Naive thymus-derived CD4-positive, alpha-beta T cell (primary cell): ENCODE data around the gene PCP2. TPM values are rescaled to one million over a fixed set of nuclear protein-coding genes. Genes with fewer than 3 reads are reported as not detected.

Experiments used
- ATAC-seq: fragments of 150-1000 bp; cut with Tn5 transposase; 2 replicates; pipeline ENCODE4 v1.10.0; 2021; ENCODE audit warnings: mild to moderate bottlenecking, moderate library complexity
- CTCF ChIA-PET: fragments of 350-600 bp; sonication (Branson Sonifier 250); formaldehyde crosslinking; loops from one replicate; lab custom pipeline; 2021; ENCODE audit warnings: antibody characterized with exemption; lab: Charles Lee
- POLR2A ChIA-PET: fragments of 350-600 bp; sonication (Branson Sonifier 250); formaldehyde crosslinking; loops from one replicate; lab custom pipeline; 2021; ENCODE audit warnings: antibody characterized with exemption, inconsistent platforms; lab: Charles Lee
- DNase-seq, 9 donors: peaks; one replicate each; pipeline versions ENCODE4 v3.0.0 to v3.0.0-alpha.2; 2020 to 2022; ENCODE audit warnings: mixed read lengths in 1 of 9
- H3K27ac ChIP-seq: one replicate; pipeline ENCODE4 v1.7.0; 2013; ENCODE audit warnings: mild to moderate bottlenecking, low read depth, low read length, moderate library complexity
- H3K27me3 ChIP-seq, 2 donors: one replicate each; pipeline ENCODE4 v1.7.0; 2013; ENCODE audit warnings: low read length in 2 of 2, mild to moderate bottlenecking in 2 of 2, moderate library complexity in 2 of 2; ENCODE audit not compliant: control insufficient read depth in 2 of 2, insufficient read depth in 2 of 2
- H3K36me3 ChIP-seq, 3 experiments: 1 replicate in 2 of 3; 2 replicates in 1 of 3; pipeline ENCODE4 v1.7.0; 2013; ENCODE audit warnings: low read length in 3 of 3, mild to moderate bottlenecking in 3 of 3, moderate library complexity in 1 of 3; ENCODE audit not compliant: insufficient read depth in 3 of 3, control insufficient read depth in 2 of 3
- H3K4me1 ChIP-seq, 2 donors: one replicate each; pipeline ENCODE4 v1.7.0; 2013; ENCODE audit warnings: low read length in 2 of 2, mild to moderate bottlenecking in 2 of 2, moderate library complexity in 1 of 2; ENCODE audit not compliant: control insufficient read depth in 2 of 2, insufficient read depth in 2 of 2
- H3K4me3 ChIP-seq: 2 replicates; pipeline ENCODE4 v1.7.0; 2013; ENCODE audit warnings: mild to moderate bottlenecking, low read length
- H3K9me3 ChIP-seq, 3 experiments: 1 replicate in 2 of 3; 2 replicates in 1 of 3; pipeline ENCODE4 v1.7.0; 2013; ENCODE audit warnings: low read length in 3 of 3; ENCODE audit not compliant: control insufficient read depth in 2 of 3
- H3K27ac Mint-ChIP-seq, 9 donors: one replicate each; pipeline ENCODE4 v1.8.0; 2020 to 2022; ENCODE audit warnings: mixed read lengths in 9 of 9, mild to moderate bottlenecking in 8 of 9, moderate library complexity in 5 of 9, inconsistent platforms in 2 of 9
- H3K27me3 Mint-ChIP-seq, 5 donors: one replicate each; pipeline ENCODE4 v1.8.0; 2021 to 2022; ENCODE audit warnings: mixed read lengths in 5 of 5, mild to moderate bottlenecking in 1 of 5
- H3K36me3 Mint-ChIP-seq, 5 donors: one replicate each; pipeline ENCODE4 v1.8.0; 2020 to 2022; ENCODE audit warnings: mixed read lengths in 5 of 5, mild to moderate bottlenecking in 3 of 5, inconsistent platforms in 1 of 5
- H3K4me1 Mint-ChIP-seq, 7 donors: one replicate each; pipeline ENCODE4 v1.8.0; 2020 to 2022; ENCODE audit warnings: mixed read lengths in 7 of 7, mild to moderate bottlenecking in 3 of 7, inconsistent platforms in 1 of 7
- H3K4me3 Mint-ChIP-seq, 10 donors: one replicate each; pipeline ENCODE4 v1.8.0; 2020 to 2022; ENCODE audit warnings: mild to moderate bottlenecking in 10 of 10, mixed read lengths in 10 of 10, moderate library complexity in 6 of 10, inconsistent platforms in 2 of 10
- H3K9me3 Mint-ChIP-seq, 11 donors: one replicate each; pipeline ENCODE4 v1.8.0; 2020 to 2022; ENCODE audit warnings: mixed read lengths in 11 of 11, mild to moderate bottlenecking in 4 of 11, inconsistent platforms in 1 of 11, moderate library complexity in 1 of 11
- intact Hi-C, 2 donors: fragments of 100-400 bp; cut with micrococcal nuclease; formaldehyde crosslinking; loops; one replicate each; pipeline ENCODE4 v1.15.1; 2023
- polyA plus RNA-seq, 2 donors: library from polyadenylated mRNA; unstranded; fragments of 300-500 nt; fragmentation: Illumina TruSeq; gene quantifications; one replicate each; pipeline ENCODE4 v1.2.3, GENCODE V29; 2021
- total RNA-seq, 6 experiments: library from RNA in 5 of 6; stranded (reverse) in 5 of 6; gene quantifications; 1 replicate in 5 of 6; 2 replicates in 1 of 6; pipeline ENCODE4 v1.2.3 and lab custom pipeline; 2021 to 2026

PCP2 gene
- total and polyA plus RNA-seq, 7 experiments from 2014 or later: 2.2 to 13.4 (median 5.4) TPM; not detected in 2

DNA sequence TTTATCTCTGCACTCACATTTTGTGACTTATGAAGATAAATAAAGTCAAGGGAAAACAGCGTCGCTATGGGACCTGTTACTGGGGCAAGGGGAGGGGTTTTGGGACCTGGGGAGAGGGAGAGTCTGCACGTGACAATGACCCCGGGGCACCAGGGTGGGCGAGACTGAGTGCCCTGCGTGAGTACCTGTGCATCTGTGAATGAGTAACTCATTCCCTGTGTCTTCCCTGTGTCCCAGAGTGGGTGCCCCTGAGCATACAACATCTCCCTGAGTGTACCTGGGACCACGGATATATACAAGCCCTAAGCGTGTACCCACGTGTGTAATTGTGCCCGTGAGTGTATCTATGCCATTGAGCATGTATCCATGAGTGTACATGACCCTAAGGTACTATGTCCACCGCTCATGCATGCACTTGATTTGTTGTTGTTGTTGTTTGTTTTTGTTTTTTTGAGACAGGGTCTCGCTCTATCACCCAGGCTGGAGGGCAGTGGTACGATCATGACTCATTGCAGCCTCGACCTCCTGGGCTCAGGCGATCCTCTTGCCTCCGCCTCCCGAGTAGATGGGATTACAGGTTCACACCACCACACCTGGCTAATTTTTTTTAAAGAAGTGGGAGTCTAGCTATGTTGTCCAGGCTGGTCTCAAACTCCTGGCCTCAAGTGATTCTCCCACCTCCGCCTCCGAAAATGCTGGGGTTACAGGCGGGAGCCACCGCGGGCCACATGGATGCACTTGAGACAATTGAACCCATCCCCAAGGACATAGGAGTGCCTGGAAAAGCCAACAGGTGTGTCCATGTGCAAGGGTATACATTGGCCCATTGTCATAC, 46.5 kb upstream of the PCP2 start:
- intact Hi-C loops: loop anchor here (1.0 to 2.0 kb wide), 10 partner anchors 28 to 581 kb away; partner anchors contain the start of genes PET100 (in 1 of the 2), TIMM44 (in 1 of the 2) and XAB2 (in 1 of the 2)
- Histone ChIP-seq H3K9me3 (no peaks in the 10 kb centered on the region), H3K27me3 (peaks cover 0 to 6% of the 10 kb centered on the region in 2 donors), H3K4me3 (peak overlapping the region; percentile 84), H3K36me3 (peaks cover 0 to 28% (median 0%) of the 10 kb centered on the region in 3 experiments), H3K4me1 (peaks cover 26 to 32% of the 10 kb centered on the region in 2 donors), H3K27ac (peak overlapping the region; percentile 91)
- CTCF ChIA-PET: interaction anchor here (0.7 to 3.2 kb wide), 18 partner anchors 9 to 152 kb away, joined by 3 to 55 read pairs (median 5); partner anchors contain the start of gene STXBP2
- peaks cover 6 to 23% (median 9%) of the 10 kb centered on the region in 5 donors for H3K27me3 Mint-ChIP-seq
- H3K9me3 Mint-ChIP-seq: peaks cover 0 to 2% (median 0%) of the 10 kb centered on the region in 11 donors
- peaks cover 22 to 55% (median 44%) of the 10 kb centered on the region in 7 donors for H3K4me1 Mint-ChIP-seq
- DNase-seq (no peak), ATAC-seq (no peak)
- H3K27ac Mint-ChIP-seq: peak overlapping the region; percentile 37 to 91 (median 76)
- H3K36me3 Mint-ChIP-seq: peaks cover 0 to 9% (median 0%) of the 10 kb centered on the region in 5 donors
- POLR2A ChIA-PET: interaction anchor here (1.1 to 2.2 kb wide), 9 partner anchors 18 to 120 kb away, joined by 3 to 16 read pairs (median 6); partner anchors contain the start of genes CLEC4G, PET100 and XAB2
- H3K4me3 Mint-ChIP-seq: peak overlapping the region; percentile 76 to 96 (median 86)

GRCh38 chr19:7678971-7679751, 45.6 kb upstream of the PCP2 start:
- Histone ChIP-seq H3K4me1 (peaks cover 26 to 32% of the 10 kb centered on the region in 2 donors), H3K4me3 (no peak overlapping the region), H3K27ac (no peak overlapping the region), H3K9me3 (no peaks in the 10 kb centered on the region), H3K36me3 (peaks cover 0 to 24% (median 0%) of the 10 kb centered on the region in 3 experiments), H3K27me3 (peaks cover 0 to 6% of the 10 kb centered on the region in 2 donors)
- H3K9me3 Mint-ChIP-seq: peaks cover 0 to 2% (median 0%) of the 10 kb centered on the region in 11 donors
- H3K4me3 Mint-ChIP-seq: peak overlapping the region; percentile 71 to 95 (median 82)
- CTCF ChIA-PET: interaction anchor here (0.5 to 1.8 kb wide), 6 partner anchors 12 to 350 kb away, joined by 3 to 15 read pairs (median 4); no protein-coding TSS in a partner anchor
- DNase-seq: peak; percentile 46 to 86 (median 76)
- POLR2A ChIA-PET: no interaction called here
- peak; percentile 75 for ATAC-seq
- peak overlapping the region; percentile 37 to 91 (median 76) for H3K27ac Mint-ChIP-seq
- H3K36me3 Mint-ChIP-seq: peaks cover 0 to 9% (median 0%) of the 10 kb centered on the region in 5 donors
- intact Hi-C loops: loop anchor here in 1 of 2 donors (1.0 kb wide), 5 partner anchors 27 to 264 kb away; partner anchors contain the start of gene TIMM44
- H3K4me1 Mint-ChIP-seq: peaks cover 28 to 61% (median 49%) of the 10 kb centered on the region in 7 donors
- H3K27me3 Mint-ChIP-seq: peaks cover 6 to 25% (median 11%) of the 10 kb centered on the region in 5 donors

- H3K9me3 ChIP-seq: no peaks in the 10 kb centered on the region
- H3K36me3 ChIP-seq: peaks cover 0 to 11% (median 0%) of the 10 kb centered on the region in 3 experiments
- POLR2A ChIA-PET: interaction anchor here (1.4 to 1.9 kb wide), 2 partner anchors 13 to 123 kb away, joined by 3 to 6 read pairs; no protein-coding TSS in a partner anchor
- no peak overlapping the region for H3K27ac ChIP-seq
- peaks cover 0 to 6% of the 10 kb centered on the region in 2 donors for H3K27me3 ChIP-seq
- intact Hi-C loops: no loop called here
- Mint-ChIP-seq H3K4me1 (peaks cover 31 to 60% (median 49%) of the 10 kb centered on the region in 7 donors), H3K27ac (peak overlapping the region in 1 of 9 donors; percentile 85), H3K4me3 (peak overlapping the region in 4 of 10 donors; percentile 18 to 46 (median 30)), H3K27me3 (peaks cover 6 to 35% (median 13%) of the 10 kb centered on the region in 5 donors), H3K9me3 (peaks cover 0 to 2% (median 0%) of the 10 kb centered on the region in 11 donors), H3K36me3 (peaks cover 0 to 6% (median 0%) of the 10 kb centered on the region in 5 donors)
- no peak overlapping the region for H3K4me3 ChIP-seq
- no peak for ATAC-seq
- CTCF ChIA-PET: interaction anchor here (1.2 to 1.8 kb wide), 3 partner anchors 26 to 122 kb away, joined by 3 to 15 read pairs (median 5); no protein-coding TSS in a partner anchor
- peaks cover 26 to 32% of the 10 kb centered on the region in 2 donors for H3K4me1 ChIP-seq
- DNase-seq: no peak
Observed at GRCh38 chr19:7677669-7678311, 44.3 kb upstream of the PCP2 start.

GRCh38 chr19:7676854-7677253, 43.3 kb upstream of the PCP2 start, which contains the start of gene MCEMP1:
Gene MCEMP1, plus strand, starts transcription at chr19:7677090. Its CDS starts 31 bp downstream, at chr19:7677121.
- no peak for DNase-seq
- H3K27ac ChIP-seq: no peak within 1 kb of the TSS
- ChIA-PET POLR2A (interaction anchor here (1.9 kb wide), 1 partner anchor 123 kb away, joined by 6 read pairs; no protein-coding TSS in a partner anchor), CTCF (interaction anchor here (1.3 to 1.9 kb wide), 3 partner anchors 109 to 123 kb away, joined by 5 to 6 read pairs (median 5); no protein-coding TSS in a partner anchor)
- peaks cover 24 to 27% of the 10 kb centered on the region in 2 donors for H3K4me1 ChIP-seq
- H3K36me3 ChIP-seq: peaks cover 0 to 6% (median 0%) of the 10 kb centered on the region in 3 experiments
- no peaks in the 10 kb centered on the region for H3K9me3 ChIP-seq
- Mint-ChIP-seq H3K4me3 (peak within 1 kb of the TSS in 9 of 10 donors; percentile 26 to 80 (median 50)), H3K9me3 (peaks cover 0 to 2% (median 0%) of the 10 kb centered on the region in 11 donors), H3K36me3 (peaks cover 0 to 2% (median 0%) of the 10 kb centered on the region in 5 donors), H3K4me1 (peaks cover 31 to 54% (median 47%) of the 10 kb centered on the region in 7 donors), H3K27ac (peak within 1 kb of the TSS in 2 of 9 donors; percentile 23 to 85), H3K27me3 (peaks cover 6 to 37% (median 15%) of the 10 kb centered on the region in 5 donors)
- no peak for ATAC-seq
- H3K4me3 ChIP-seq: no peak within 1 kb of the TSS
- H3K27me3 ChIP-seq: peaks cover 0 to 6% of the 10 kb centered on the region in 2 donors
- intact Hi-C loops: no loop called here

DNA sequence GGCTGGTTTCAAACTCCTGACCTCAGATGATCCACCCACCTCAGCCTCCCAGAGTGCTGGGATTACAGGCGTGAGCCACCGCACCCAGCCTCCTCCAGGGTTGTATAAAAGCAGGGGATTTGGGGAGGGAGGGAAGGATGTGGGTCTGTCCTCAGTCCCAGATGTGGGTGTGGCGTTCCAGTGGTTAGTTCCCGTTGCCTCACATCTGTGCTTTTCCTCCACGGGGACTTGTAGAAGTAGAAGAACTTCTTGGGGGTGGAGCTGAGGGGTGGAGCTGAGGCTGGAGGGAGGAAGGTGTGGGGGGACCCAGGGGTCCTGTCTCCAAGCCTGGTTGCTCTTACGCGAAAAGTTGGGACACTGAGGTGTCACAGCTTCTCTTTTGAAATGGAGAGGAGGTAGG, 42.9 kb upstream of the PCP2 start:
- no peak for ATAC-seq
- peaks cover 10 to 42% (median 17%) of the 10 kb centered on the region in 5 donors for H3K27me3 Mint-ChIP-seq

More for the DNA sequence above, 42.9 kb upstream of the PCP2 start:
- Mint-ChIP-seq H3K4me1 (peaks cover 28 to 50% (median 43%) of the 10 kb centered on the region in 7 donors), H3K9me3 (peaks cover 0 to 2% (median 0%) of the 10 kb centered on the region in 11 donors), H3K36me3 (no peaks in the 10 kb centered on the region), H3K27ac (no peak overlapping the region), H3K4me3 (peak overlapping the region in 9 of 10 donors; percentile 26 to 76 (median 48))
- intact Hi-C loops: no loop called here
- Histone ChIP-seq H3K9me3 (no peaks in the 10 kb centered on the region), H3K27me3 (peaks cover 0 to 6% of the 10 kb centered on the region in 2 donors), H3K4me1 (peaks cover 19 to 26% of the 10 kb centered on the region in 2 donors), H3K27ac (no peak overlapping the region), H3K4me3 (no peak overlapping the region), H3K36me3 (peaks cover 0 to 6% (median 0%) of the 10 kb centered on the region in 3 experiments)
- DNase-seq: no peak
- ChIA-PET POLR2A (interaction anchor here (1.2 to 1.9 kb wide), 2 partner anchors 30 to 124 kb away, joined by 3 to 6 read pairs; no protein-coding TSS in a partner anchor), CTCF (interaction anchor here (0.6 to 1.9 kb wide), 3 partner anchors 107 to 124 kb away, joined by 3 to 6 read pairs (median 5); no protein-coding TSS in a partner anchor)
